ENCODE measurements around the gene EMC7. TPM values are rescaled to one million over a fixed set of nuclear protein-coding genes. Genes with fewer than 3 reads are reported as not detected.
"Not testable (repeated sequence)": the region's sequence is repeated elsewhere in the genome, so short reads cannot be mapped to it uniquely, and the experiment has no call there.

Gene EMC7
- total RNA-seq, 1 experiment from 2014 or later, result 68.5 TPM

DNA sequence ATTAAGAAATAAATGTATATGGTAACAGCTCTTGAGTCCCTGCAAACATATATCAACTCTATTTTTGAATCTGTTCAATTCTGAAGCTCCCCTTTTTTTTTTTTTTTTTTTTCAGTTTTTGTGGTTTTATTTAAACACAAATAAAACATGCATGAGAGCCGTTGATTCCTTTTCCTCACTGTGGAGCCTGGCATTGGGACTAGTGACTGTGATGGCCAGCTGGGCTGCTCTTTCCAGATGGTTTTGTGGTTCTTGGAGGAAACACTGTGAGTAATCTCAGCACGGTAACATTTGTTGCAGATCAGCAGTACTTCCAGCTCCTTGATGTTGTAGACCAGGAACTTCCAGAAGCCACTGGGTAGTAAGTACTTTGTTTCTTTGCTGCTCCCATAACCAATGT lies 15.9 kb downstream of the EMC7 start:
- DNase-seq (ENCODE audit: low read depth), result peak; percentile 68

- DNase-seq (ENCODE audit: low read depth), result peak; percentile 29
Measured at GRCh38 chr15:34084086-34084485, 17.6 kb downstream of the EMC7 start.

DNA sequence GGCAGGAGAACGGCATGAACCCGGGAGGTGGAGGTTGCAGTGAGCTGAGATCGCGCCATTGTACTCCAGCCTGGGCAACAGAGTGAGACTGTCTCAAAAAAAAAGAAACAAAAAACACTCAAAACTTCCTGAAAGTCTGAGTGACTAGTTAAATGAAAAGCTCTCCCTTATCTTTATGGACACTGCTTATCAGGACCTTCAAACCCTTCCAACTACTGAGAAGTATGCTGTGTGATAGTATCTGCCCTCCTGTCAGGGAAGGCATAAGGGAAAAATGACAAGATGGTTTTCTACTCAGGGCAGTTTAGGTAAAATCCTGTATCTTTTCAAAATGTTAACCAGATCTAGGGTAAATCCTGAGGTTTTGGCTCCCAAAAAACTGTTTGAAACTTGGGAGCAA lies 21.8 kb downstream of the EMC7 start:
- DNase-seq (ENCODE audit: low read depth), result no peak

DNA sequence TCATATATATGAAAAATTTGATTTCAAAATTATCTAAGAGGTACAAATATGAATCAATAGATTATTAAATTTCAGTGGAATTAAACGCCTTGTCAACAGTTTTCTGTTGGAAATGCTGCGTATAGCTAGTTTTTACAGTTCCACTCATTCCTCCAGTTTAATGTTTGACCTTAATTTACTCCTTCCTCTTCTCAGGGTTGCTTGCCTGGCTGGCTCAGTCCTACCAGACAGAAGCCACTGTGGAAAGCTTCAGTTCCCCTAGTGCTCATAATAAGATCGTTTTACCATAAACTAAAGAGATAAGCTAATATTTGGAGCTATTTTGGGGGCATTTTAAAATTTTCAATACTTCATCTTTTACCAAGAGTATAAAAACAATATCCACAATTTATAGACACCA lies 22.8 kb downstream of the EMC7 start:
- DNase-seq (ENCODE audit: low read depth), result no peak

- DNase-seq (ENCODE audit: low read depth), result no peak
Measured at GRCh38 chr15:34076785-34077184, 24.9 kb downstream of the EMC7 start.

GRCh38 chr15:34070003-34070402 lies 31.7 kb downstream of the EMC7 start:
- DNase-seq (ENCODE audit: low read depth), result peak; percentile 49

DNA sequence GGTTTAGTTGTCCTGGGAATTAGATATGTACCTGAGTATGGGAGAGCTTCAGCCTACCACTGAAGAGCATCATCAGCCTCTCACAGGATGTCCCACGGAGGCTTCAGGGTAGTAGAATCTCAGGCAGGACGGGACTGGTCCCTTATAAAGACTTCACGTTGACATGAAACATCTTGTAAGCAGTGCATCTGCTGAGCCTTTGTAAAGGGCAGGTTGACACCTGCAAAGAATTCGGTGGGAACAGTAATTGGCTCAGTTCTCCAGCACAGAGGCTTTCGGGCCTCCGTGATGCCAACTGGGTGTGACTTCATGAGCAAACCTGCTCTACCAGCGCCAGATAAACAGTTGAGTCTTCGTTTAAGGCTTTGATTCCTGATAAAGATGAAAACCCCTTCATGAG lies 35.7 kb downstream of the EMC7 start:
- no peak for DNase-seq (ENCODE audit: low read depth)

DNA sequence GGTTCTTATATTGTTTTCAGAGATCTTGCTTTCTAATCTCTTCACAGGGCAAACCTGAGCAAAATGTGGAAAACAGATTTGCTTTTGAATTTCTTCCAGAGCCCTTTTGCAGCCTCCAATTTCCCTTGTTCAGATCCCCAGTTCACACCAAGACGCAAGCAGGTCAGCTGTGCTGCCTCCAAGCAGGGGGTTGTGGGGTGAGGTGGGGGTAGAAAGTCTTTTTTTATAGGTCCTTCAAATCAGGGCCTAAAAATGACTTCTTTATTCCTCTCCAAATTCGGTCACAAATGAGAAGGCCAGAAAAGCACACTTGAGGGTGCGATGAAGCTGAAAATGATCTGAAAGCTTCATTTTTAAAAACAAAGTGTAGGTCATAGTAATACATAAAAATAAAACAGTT lies 36.4 kb downstream of the EMC7 start:
- DNase-seq (ENCODE audit: low read depth), result no peak

- DNase-seq (ENCODE audit: low read depth), result no peak
Measured at GRCh38 chr15:34064438-34064837, 37.2 kb downstream of the EMC7 start.

DNA sequence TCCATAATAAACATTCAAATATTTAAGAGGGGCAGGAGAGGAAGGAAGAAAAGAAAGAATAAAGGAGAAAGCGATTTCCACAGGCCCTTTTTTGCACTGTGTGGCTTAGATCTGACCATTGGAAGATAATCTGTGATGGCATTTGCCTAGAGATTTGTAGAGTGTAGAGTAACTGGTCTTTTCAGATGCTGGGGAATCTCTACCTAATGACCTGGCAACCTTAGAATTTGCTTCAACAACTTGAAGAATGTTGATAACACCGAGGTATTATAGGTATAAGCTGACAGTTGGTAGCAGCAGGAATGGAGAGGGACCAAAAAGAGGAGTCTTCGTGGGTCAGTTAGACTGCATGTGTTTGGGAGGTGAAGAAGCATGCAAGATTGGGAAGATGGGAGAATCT lies 41.7 kb downstream of the EMC7 start:
- DNase-seq (ENCODE audit: low read depth), result no peak

GRCh38 chr15:34059476-34059875 lies 42.2 kb downstream of the EMC7 start:
- DNase-seq (ENCODE audit: low read depth), result no peak

DNA sequence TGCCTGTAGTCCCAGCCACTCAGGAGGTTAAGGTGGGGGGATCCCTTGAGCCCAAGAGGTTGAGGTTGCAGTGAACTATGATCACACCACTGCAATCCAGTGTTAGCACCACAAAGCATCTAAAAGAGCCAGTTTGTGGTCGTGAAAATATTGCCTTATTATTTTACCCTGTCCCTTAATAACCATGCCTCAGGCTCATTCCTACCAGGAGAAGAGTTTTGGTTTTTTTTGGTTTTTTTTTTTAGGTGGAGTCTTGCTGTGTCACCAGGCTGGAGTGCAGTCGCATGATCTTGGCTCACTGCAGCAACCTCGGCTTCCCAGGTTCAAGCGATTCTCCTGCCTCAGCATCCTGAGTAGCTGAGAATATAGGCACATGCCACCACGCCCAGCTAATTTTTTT lies 44.8 kb downstream of the EMC7 start:
- peak; percentile 23 for DNase-seq (ENCODE audit: low read depth)

- peak; percentile 64 for DNase-seq (ENCODE audit: low read depth)
Measured at GRCh38 chr15:34055868-34056595, 45.6 kb downstream of the EMC7 start.

GRCh38 chr15:34054081-34054707 lies 47.5 kb downstream of the EMC7 start:
- DNase-seq (ENCODE audit: low read depth), result no peak

GRCh38 chr15:34050385-34050784 lies 51.3 kb downstream of the EMC7 start:
- DNase-seq (ENCODE audit: low read depth), result not testable (repeated sequence)

- peak; percentile 92 for DNase-seq (ENCODE audit: low read depth)
Measured at GRCh38 chr15:34049112-34049511, 52.5 kb downstream of the EMC7 start.

DNA sequence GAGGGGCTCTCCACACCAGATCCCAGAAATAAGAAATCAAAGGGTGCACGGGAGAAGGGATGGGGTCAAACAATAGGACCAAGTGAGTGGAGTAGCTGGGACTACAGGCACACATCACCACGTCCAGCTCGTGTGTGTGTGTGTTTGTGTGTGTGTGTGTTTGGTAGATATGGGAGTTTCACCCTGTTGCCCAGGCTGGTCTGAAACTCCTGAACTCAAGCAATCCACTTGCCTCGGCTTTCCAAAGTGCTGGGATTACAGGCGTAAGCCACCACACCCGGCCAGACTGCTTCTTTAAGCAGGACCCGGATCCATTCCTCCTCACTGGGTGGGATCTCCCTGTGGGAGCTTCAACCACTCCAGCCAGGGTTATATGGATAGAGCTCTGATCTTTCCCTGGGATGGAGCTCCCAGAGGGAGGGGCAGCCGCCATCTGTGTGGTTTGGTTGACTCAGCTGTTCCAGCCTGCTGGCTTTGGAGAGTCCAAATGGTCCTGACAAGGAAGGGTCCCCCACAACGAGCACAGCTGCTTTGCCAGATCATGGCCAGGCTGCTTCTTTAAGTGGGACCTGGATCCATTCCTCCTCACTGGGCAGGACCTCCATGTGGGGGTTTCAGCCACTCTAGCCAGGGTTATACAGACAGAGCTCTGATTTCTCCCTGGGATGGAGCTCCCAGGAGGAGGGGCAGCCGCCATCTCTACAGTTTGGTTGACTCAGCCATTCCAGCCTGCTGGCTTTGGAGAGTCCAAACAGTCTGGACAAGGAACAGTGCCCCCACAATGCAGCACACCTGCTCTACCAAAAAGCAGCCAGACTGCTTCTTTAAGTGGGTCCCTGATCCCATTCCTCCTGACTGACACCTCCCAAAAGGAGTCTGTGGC lies 53.5 kb downstream of the EMC7 start:
- peak; percentile 87 for DNase-seq (ENCODE audit: low read depth)

DNA sequence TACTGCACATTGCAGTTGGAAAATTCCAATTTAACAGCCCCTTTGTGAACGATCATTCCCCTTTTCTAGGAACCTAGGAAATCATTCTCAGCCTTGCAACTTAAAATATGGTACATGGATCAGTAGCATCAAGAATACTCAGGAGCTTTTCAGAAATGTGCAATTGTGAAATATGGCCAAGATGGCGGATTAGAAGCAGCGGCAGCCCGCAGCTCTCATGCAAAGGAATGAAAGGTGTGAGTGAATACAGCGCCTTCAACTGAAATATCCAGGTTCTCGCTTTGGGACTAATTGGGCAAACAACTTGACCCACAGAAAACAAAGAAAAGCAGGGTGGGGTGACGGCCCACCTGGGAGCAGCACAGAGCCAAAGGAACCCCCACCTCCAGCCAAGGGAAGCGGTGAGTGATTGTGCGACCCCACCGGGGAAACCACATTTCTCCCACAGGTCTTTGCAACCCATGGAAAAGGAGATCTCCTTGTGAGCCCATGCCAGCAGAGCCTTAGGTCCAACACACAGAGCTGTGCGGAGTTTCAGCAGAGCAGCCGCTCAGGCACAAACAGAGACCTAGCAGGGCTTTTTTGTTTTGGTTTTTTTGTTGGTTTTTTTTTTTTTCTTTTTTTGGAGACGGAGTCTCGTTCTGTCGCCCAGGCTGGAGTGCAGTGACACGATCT lies 55.1 kb downstream of the EMC7 start:
- DNase-seq (ENCODE audit: low read depth), result no peak

DNA sequence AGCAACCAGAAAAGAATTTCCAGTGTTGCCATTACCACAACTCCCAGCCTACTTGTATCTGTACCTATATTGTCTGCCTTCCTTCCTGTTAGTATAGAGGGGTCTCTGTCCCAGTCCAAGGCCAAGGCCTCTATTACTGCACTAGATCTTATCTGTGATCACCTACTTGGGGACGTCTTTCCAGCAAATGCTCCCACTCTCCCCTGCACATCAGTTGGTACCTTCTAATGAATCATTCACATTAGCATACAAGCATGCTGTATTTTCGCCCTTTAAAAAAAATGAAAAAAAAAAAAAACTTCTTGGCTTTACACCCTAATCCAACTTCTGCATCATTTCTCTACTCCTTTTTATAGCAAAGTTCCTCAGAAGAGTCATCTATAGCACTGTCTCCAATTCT lies 57.8 kb downstream of the EMC7 start:
- peak; percentile 29 for DNase-seq (ENCODE audit: low read depth)

- DNase-seq (ENCODE audit: low read depth), result peak; percentile 32
Measured at GRCh38 chr15:34043391-34043790, 58.3 kb downstream of the EMC7 start.

DNA sequence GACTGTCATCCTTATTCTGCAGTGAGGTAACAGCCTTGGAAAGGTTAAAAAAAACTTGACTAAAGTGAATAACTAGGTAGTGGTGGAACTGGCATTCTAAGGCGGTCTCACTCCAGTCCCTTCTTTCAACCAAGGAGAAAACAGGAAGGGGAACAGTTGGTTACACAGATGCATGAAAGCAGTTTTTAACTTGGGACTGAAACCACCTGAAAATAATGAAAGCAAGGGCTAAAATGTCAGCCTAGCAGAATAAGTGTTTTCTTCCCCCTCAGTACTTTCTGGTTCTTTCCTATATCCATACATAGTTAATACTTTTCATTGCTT lies 61.9 kb downstream of the EMC7 start:
- no peak for DNase-seq (ENCODE audit: low read depth)
